ENCODE data around the gene DHX8. TPM values are rescaled to one million over a fixed set of nuclear protein-coding genes. Genes with fewer than 3 reads are reported as not detected.
A peak's percentile ranks its signal among the peaks of the same experiment; 100 is the strongest.

The DHX8 gene
- total RNA-seq (37.0 and 42.3 TPM in 2 replicates), polyA plus RNA-seq (31.2 and 41.9 TPM in 2 replicates), polyA minus RNA-seq (ENCODE audit: low replicate concordance) (45.9 and 46.8 TPM in 2 replicates)
- polyA plus RNA-seq (2012): 27.3 and 34.8 TPM in 2 replicates

DNA sequence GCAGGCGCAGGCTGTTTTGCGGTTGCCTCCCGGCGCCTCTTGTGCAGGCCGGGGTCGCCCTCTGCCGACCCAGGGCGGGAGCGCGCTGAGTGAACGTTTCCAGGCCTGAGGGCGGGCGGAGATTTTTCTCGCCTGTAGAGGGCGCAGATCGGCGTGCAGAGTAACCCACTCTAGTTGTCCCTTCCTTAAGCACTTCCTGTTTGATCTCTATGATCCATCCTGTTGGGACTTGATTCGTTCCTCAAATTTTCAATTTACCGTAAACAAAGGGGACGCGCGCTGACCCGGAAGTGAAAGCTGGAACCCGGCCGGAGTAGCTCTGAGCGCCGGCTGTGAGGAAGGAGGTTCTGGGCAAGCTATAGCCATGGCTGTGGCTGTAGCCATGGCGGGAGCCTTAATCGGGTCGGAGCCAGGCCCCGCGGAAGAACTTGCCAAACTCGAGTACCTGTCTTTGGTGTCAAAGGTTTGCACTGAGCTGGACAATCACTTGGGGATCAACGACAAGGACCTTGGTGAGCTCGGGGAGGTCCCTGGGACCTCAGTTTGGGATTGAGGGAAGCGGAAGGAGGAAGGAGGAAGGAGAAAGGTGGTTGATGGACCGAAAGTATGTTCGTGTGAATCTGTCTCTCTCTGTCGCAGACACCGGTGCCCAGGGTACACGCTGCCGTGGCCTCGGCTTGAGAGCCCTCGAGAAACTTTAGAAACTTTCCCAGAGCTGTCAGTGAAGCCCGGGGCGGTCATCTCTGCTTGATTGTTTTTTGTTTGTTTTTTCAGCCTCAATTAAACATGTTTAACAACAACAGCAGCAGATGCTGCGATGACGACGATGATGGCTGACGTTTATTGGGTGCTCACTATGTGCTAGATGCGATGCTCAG, at the start of gene DHX8:
DHX8 (plus strand) TSS at position 302 of the 878 bp plus-strand sequence; CDS start at position 365, 63 bp downstream.
- H3K9ac ChIP-seq (ENCODE audit: insufficient read depth, low read length): peak within 1 kb of the TSS; percentile 54
- no peaks in the 10 kb centered on the region for H4K20me1 ChIP-seq (ENCODE audit: control insufficient read depth, extremely low read depth, insufficient read depth, low read length)
- H3K4me3 ChIP-seq (replicated peaks in 1 of 4; ENCODE audit: control extremely low read depth in 1 of 4, insufficient read depth in 1 of 4, low read depth in 3 of 4, low read length in 4 of 4): peak within 1 kb of the TSS; percentile 53 to 99 (median 90)
- TF ChIP-seq, protein P1, sequence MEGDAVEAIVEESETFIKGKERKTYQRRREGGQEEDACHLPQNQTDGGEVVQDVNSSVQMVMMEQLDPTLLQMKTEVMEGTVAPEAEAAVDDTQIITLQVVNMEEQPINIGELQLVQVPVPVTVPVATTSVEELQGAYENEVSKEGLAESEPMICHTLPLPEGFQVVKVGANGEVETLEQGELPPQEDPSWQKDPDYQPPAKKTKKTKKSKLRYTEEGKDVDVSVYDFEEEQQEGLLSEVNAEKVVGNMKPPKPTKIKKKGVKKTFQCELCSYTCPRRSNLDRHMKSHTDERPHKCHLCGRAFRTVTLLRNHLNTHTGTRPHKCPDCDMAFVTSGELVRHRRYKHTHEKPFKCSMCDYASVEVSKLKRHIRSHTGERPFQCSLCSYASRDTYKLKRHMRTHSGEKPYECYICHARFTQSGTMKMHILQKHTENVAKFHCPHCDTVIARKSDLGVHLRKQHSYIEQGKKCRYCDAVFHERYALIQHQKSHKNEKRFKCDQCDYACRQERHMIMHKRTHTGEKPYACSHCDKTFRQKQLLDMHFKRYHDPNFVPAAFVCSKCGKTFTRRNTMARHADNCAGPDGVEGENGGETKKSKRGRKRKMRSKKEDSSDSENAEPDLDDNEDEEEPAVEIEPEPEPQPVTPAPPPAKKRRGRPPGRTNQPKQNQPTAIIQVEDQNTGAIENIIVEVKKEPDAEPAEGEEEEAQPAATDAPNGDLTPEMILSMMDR (conservative IDR thresholded peaks at IDR 0.05 in 1 of 2, IDR thresholded peaks at IDR 0.05 in 1 of 2; ENCODE audit: low read depth in 1 of 2, low read length in 2 of 2): peak; percentile 100
- TF ChIP-seq EZH2 (IDR thresholded peaks at IDR 0.05; ENCODE audit: low read length, missing control alignments): no peak
- H3K27me3 ChIP-seq (ENCODE audit: control insufficient read depth, insufficient read depth, low read length): no peaks in the 10 kb centered on the region
- H3K36me3 ChIP-seq (ENCODE audit: control insufficient read depth, insufficient read depth, low read length): no peaks in the 10 kb centered on the region
- H3K4me2 ChIP-seq (ENCODE audit: extremely low read depth, insufficient read depth, low read length): peak within 1 kb of the TSS; percentile 100
- peak within 1 kb of the TSS; percentile 86 for H2AFZ ChIP-seq (ENCODE audit: low read length)
- H3K79me2 ChIP-seq (ENCODE audit: control insufficient read depth, insufficient read depth, low read length): peaks cover 45% of the 10 kb centered on the region
- H3K4me1 ChIP-seq (ENCODE audit: control insufficient read depth, extremely low read depth, insufficient read depth, low read length): peaks cover 7% of the 10 kb centered on the region
- DNase-seq (ENCODE audit: low read depth in 2 of 2): peak; percentile 99
- H3K9me3 ChIP-seq (ENCODE audit: control insufficient read depth, insufficient read depth, low read depth, low read length): no peaks in the 10 kb centered on the region
- H3K27ac ChIP-seq (ENCODE audit: insufficient read depth, low read length): peak within 1 kb of the TSS; percentile 82

DNA sequence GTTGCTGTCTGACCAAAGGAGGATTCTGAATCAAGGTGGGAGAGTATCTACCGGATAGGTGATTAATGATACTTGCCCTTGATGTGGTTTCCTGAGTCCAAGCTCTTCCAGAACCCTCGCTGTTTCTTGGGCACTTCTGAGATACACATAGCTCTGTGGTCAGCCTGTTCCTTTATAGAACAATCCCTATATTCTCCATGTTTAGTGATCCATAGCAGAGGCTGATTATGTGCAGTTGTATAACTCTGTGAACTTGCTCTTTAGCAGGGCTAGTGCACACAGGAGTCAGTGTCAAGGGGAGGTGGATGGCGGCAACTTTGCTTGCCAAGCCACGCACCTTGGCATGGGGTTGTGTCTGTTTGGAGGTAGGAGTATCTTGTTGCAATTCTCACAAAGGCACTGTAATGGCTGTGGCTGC, 48.9 kb upstream of the DHX8 start:
- H3K9me3 ChIP-seq (ENCODE audit: control insufficient read depth, insufficient read depth, low read depth, low read length): no peaks in the 10 kb centered on the region
- H3K27me3 ChIP-seq (ENCODE audit: control insufficient read depth, insufficient read depth, low read length): peaks cover 6% of the 10 kb centered on the region
- H3K36me3 ChIP-seq (ENCODE audit: control insufficient read depth, insufficient read depth, low read length): no peaks in the 10 kb centered on the region
- no peak overlapping the region for H3K4me2 ChIP-seq (ENCODE audit: extremely low read depth, insufficient read depth, low read length)
- no peaks in the 10 kb centered on the region for H3K79me2 ChIP-seq (ENCODE audit: control insufficient read depth, insufficient read depth, low read length)
- H4K20me1 ChIP-seq (ENCODE audit: control insufficient read depth, extremely low read depth, insufficient read depth, low read length): no peaks in the 10 kb centered on the region
- no peak overlapping the region for H3K9ac ChIP-seq (ENCODE audit: insufficient read depth, low read length)
- DNase-seq (ENCODE audit: low read depth in 2 of 2): peak in 1 of 2 donors; percentile 95
- no peak overlapping the region for H3K4me3 ChIP-seq (replicated peaks in 1 of 4; ENCODE audit: control extremely low read depth in 1 of 4, insufficient read depth in 1 of 4, low read depth in 3 of 4, low read length in 4 of 4)
- TF ChIP-seq, protein P1 (conservative IDR thresholded peaks at IDR 0.05 in 1 of 2, IDR thresholded peaks at IDR 0.05 in 1 of 2; ENCODE audit: low read depth in 1 of 2, low read length in 2 of 2): no peak
- TF ChIP-seq EZH2 (IDR thresholded peaks at IDR 0.05; ENCODE audit: low read length, missing control alignments): no peak
- no peak overlapping the region for H2AFZ ChIP-seq (ENCODE audit: low read length)
- no peak overlapping the region for H3K27ac ChIP-seq (ENCODE audit: insufficient read depth, low read length)
- no peaks in the 10 kb centered on the region for H3K4me1 ChIP-seq (ENCODE audit: control insufficient read depth, extremely low read depth, insufficient read depth, low read length)

DNA sequence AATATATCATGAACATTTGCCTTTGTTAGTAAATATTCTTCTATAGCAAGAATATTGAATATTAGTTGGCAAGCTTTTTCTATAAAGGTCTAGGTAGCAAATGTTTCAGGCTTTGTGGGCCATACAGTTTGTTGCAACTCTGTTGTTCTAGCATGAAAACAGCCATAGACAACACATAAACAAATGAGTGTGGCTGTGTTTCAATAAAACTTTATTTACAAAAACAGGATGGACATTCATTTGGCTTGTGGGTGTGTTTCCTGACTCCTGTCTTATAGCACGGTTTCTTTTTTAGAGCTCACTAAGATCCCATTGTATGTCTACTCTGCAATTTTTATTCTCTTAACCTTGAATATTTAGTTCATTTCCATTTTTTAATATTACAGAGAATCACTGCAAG, 46.0 kb upstream of the DHX8 start:
- no peak overlapping the region for H3K9ac ChIP-seq (ENCODE audit: insufficient read depth, low read length)
- DNase-seq (ENCODE audit: low read depth in 2 of 2): no peak
- H3K4me2 ChIP-seq (ENCODE audit: extremely low read depth, insufficient read depth, low read length): no peak overlapping the region
- H3K79me2 ChIP-seq (ENCODE audit: control insufficient read depth, insufficient read depth, low read length): no peaks in the 10 kb centered on the region
- peaks cover 3% of the 10 kb centered on the region for H3K27me3 ChIP-seq (ENCODE audit: control insufficient read depth, insufficient read depth, low read length)
- TF ChIP-seq, protein P1 (conservative IDR thresholded peaks at IDR 0.05 in 1 of 2, IDR thresholded peaks at IDR 0.05 in 1 of 2; ENCODE audit: low read depth in 1 of 2, low read length in 2 of 2): no peak
- no peak for TF ChIP-seq EZH2 (IDR thresholded peaks at IDR 0.05; ENCODE audit: low read length, missing control alignments)
- H3K9me3 ChIP-seq (ENCODE audit: control insufficient read depth, insufficient read depth, low read depth, low read length): no peaks in the 10 kb centered on the region
- H3K4me3 ChIP-seq (replicated peaks in 1 of 4; ENCODE audit: control extremely low read depth in 1 of 4, insufficient read depth in 1 of 4, low read depth in 3 of 4, low read length in 4 of 4): no peak overlapping the region
- H3K27ac ChIP-seq (ENCODE audit: insufficient read depth, low read length): no peak overlapping the region
- H4K20me1 ChIP-seq (ENCODE audit: control insufficient read depth, extremely low read depth, insufficient read depth, low read length): no peaks in the 10 kb centered on the region
- no peaks in the 10 kb centered on the region for H3K36me3 ChIP-seq (ENCODE audit: control insufficient read depth, insufficient read depth, low read length)
- H3K4me1 ChIP-seq (ENCODE audit: control insufficient read depth, extremely low read depth, insufficient read depth, low read length): no peaks in the 10 kb centered on the region
- no peak overlapping the region for H2AFZ ChIP-seq (ENCODE audit: low read length)
